VCaP (cell line): ENCODE results near the gene CTBP2.
A peak's percentile ranks its signal among the peaks of the same experiment; 100 is the strongest.

Experiments
- H3K27ac ChIP-seq: fragments of 450-650 bp; 2 replicates; pipeline ENCODE4 v1.5.1; 2017
- CTCF ChIP-seq: fragments of 450-650 bp; conservative IDR thresholded peaks from 2 replicates; pipeline ENCODE4 v1.5.1; 2017; ENCODE audit warnings: mild to moderate bottlenecking, moderate library complexity

Gene CTBP2

GRCh38 chr10:125033146-125033924 lies 127.0 kb downstream of the CTBP2 start:
- no peak for TF ChIP-seq CTCF
- H3K27ac ChIP-seq, result no peak overlapping the region

GRCh38 chr10:125032474-125033020 lies 127.8 kb downstream of the CTBP2 start:
- TF ChIP-seq CTCF, result no peak
- H3K27ac ChIP-seq, result no peak overlapping the region

- peak overlapping the region; percentile 54 for H3K27ac ChIP-seq
- no peak for TF ChIP-seq CTCF
Observed at GRCh38 chr10:125030567-125031197, 129.7 kb downstream of the CTBP2 start.

- peak overlapping the region; percentile 54 for H3K27ac ChIP-seq
- TF ChIP-seq CTCF, result no peak
Observed at GRCh38 chr10:125029584-125030242, 130.7 kb downstream of the CTBP2 start.

- no peak for TF ChIP-seq CTCF
- peak overlapping the region; percentile 54; the same call in 1 of the 2 replicates for H3K27ac ChIP-seq
Observed at GRCh38 chr10:125027871-125028869, 132.2 kb downstream of the CTBP2 start.

GRCh38 chr10:125026974-125027735 lies 133.2 kb downstream of the CTBP2 start:
- no peak for TF ChIP-seq CTCF
- no peak overlapping the region for H3K27ac ChIP-seq
